Forelimb muscle (tissue), 1 donor: ENCODE measurements around the gene MSRB2. TPM values are rescaled to one million over a fixed set of nuclear protein-coding genes. Genes with fewer than 3 reads are reported as not detected.

Experiments used
- DNase-seq: peaks from one replicate; pipeline ENCODE4 v3.0.0-alpha.2; 2013; ENCODE audit warnings: low read depth
- polyA plus RNA-seq: library from polyadenylated mRNA; unstranded; fragments of 120-200 nt; gene quantifications from one replicate; pipeline ENCODE4 v1.2.1, GENCODE V29; 2013; ENCODE audit not compliant: insufficient read length

The MSRB2 gene
- polyA plus RNA-seq, 1 donor = 58.8 TPM

GRCh38 chr10:23111517-23112286 lies 16.3 kb downstream of the MSRB2 start:
- DNase-seq = no peak

- DNase-seq = no peak
Observed at GRCh38 chr10:23114228-23114850, 19.0 kb downstream of the MSRB2 start.

DNA sequence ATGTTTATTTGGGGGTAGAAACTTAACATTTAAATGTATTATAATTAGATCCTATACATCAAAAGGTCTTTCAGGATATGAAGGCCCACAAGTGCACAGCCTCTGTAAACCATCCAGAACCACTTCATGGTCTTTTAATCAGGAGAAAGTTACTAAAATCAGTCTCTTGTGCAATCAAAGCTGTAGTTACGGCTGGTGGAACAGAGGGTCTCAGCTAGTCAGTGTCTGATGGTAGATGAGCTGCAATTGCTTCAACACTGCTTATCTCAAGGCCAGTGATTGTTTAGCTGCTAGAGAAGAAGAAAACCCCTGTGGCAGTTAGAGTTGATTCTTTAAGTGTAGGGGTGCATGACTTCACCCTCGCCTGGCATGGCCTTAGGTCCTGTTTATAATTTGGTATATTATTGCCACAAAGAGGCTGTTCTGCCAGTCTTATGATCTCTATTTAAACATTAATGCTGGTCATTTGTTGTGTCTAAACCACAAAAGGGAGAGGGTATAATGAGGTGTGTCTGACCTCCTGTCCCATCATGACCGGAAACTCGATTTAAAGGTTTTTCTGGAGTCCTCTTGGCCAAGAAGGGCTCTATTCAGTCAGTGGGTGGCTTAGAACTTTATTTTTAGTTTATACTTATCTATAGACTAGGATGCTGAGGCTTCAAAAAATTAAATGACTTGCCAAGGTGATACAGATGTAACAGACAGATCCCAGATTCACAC lies 21.3 kb downstream of the MSRB2 start:
- DNase-seq = no peak

DNA sequence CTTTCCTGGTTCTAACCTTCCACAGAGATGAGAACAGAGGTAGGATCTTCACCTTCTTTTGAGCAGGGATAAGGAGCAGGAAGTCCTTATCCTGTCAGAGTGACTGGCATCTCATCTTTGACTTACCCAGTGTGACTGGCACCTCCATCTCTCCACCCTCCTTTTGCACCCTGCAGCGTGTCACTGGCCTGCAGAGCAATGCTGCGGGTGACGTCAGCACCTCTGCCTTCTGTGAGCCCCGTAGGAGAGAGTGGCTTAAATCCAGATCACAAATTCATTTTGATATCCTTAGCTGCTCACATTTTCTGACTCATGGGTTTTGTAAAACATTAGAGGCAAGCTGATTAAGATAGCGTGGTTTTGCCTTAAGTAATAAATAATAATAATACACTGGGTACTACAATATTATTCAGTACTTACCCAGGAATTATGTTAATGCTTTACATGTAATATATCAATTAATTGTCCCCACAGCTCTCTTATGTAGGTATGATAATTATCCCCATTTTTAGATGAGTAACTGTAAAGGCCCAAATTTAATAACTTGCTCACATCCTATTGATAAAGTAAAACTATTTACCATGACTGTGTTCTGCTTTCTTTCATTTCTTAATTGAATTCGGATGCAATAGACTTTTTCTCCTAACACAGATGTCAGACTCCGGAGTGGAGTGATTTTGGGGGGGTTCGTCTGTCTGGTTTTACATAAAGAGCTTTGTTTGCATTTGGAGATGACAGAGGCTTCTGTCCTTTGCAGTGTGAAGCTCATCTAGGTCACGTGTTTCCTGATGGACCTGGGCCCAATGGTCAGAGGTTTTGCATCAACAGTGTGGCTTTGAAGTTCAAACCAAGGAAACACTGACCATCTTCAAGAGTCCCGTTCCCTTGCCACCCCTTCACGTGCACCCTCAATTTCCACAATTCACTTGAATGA lies 24.9 kb downstream of the MSRB2 start:
- no peak for DNase-seq

DNA sequence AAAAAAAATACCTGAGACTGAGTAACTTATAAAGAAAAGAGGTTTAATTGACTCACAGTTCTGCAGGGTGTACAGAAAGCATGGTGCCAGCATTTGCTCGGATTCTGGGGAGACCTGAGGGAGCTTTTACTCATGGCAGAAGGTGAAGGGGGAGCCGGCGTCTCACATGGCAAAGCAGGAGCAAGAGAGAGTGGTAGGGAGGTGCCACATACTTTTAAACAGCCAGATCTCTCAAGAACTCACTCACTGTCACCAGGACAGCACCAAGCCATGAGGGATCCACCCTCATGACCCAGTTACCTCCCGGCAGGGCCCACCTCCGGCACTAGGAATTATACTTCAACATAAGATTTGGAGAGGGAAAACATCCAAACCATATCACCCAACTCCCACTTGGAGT lies 25.8 kb downstream of the MSRB2 start:
- no peak for DNase-seq

GRCh38 chr10:23136462-23136861 lies 41.1 kb downstream of the MSRB2 start:
- no peak for DNase-seq

- no peak for DNase-seq
Observed at GRCh38 chr10:23139677-23140076, 44.3 kb downstream of the MSRB2 start.

GRCh38 chr10:23141995-23142394 lies 46.6 kb downstream of the MSRB2 start:
- no peak for DNase-seq

GRCh38 chr10:23146258-23146657 lies 50.9 kb downstream of the MSRB2 start:
- DNase-seq = no peak

DNA sequence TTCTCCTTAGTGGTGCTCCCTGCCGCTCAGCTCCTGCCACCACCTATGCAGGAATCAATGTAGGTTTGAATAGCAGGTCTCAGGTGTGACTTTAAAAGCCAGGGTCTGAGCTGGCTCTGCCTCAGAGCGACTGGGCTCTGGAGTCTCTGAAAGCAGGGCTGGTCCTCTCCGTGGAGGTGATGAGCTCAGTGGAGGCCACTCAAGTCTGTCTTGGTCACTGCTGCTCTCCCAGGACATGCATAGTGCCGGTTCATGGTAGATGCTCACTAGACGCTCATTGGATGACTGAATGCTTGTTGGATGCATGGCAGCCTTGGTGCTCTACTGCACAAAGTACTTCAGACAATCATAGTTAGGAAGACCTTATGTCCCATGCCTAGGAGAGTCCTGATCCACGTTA lies 51.7 kb downstream of the MSRB2 start:
- no peak for DNase-seq

- DNase-seq = no peak
Observed at GRCh38 chr10:23148214-23148613, 52.8 kb downstream of the MSRB2 start.

GRCh38 chr10:23150091-23150490 lies 54.7 kb downstream of the MSRB2 start:
- no peak for DNase-seq

DNA sequence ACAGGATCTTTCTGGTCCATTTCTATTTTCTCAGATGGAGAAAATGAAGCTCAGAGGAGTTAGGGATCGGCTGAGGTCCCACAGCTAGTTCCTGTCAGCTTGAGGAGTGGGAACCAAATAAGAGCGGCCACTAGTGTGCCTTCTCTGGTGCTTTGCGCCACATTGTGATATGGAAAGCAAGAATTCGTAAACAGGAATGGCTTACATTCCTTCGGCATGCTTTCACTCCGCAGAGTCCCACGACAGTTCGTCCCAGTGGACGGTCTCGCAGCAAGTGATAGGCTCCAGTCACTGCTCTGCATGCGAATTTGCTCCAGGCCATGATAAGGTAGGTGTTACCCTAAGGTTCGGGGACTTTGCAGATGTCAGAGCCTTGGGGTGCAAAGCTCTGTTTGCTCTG lies 55.2 kb downstream of the MSRB2 start:
- no peak for DNase-seq

DNA sequence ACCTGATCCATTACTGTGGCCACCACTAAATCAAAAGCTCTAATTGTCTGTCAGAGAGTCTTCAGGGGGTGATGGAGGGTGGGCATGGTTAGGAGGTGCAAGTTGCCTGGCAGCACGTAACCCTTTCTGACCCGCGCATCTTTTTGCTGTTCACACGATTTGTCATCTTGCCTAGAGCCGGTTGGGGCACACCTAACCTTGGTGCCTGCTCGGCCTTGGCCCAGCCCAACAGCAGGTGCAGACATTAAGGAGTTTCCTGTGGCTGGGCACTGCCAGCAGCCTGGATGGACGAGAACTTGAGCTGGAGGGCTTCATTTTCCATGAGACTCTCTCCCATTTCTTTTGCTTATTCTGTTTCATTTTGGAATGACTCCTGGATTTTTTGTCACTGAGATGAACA lies 55.7 kb downstream of the MSRB2 start:
- no peak for DNase-seq

DNA sequence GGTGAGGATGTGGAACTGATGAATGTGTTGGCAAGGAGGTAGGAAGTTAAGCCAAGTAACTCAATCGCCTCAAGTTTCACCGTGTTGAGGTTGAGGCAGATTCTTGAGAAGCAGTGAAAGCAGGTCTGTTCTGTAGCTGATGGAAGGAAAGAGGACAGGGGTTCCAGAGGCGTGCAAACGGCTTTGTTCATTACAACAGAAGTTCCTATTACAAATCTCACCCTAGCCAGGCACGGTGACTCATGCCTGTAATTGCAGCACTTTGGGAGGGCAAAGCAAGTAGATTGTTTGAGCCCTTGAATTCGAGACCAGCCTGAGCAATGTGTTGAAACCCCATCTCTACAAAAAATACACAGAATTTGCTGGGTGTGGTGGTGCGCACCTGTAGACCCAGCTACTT lies 59.8 kb downstream of the MSRB2 start:
- no peak for DNase-seq

DNA sequence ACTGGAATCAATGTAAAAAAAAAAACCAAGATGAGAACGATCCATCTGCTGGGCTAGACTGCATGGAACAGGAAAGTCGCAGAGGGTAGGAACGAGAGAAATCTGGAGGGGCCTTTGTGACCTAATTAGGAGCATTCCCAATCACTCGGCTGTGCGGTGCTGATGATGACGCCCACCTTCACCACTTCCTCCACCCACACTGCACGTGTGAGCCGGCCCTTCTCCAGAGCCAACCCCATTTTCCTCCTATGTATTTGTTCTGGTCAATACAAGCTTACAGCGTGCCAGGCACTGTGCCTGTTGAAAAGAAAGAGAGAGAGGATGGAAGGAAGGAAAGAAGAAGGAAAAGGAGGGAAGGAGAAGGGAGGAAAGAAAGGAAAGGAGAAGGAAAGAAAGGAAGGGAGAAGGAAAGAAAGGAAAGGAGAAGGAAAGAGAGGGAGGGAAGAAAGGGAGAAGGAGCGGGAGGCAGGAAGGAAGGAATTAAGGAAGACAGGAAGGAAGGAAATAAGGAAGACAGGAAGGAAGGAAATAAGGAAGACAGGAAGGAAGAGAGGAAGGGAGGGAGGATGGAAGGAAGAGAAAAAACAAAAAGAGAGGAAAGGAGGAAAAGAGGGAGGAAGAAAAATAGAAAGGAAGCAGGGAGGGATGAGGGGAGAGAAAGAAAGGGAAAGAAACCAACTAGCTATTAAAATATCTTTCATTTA lies 61.2 kb downstream of the MSRB2 start:
- no peak for DNase-seq

DNA sequence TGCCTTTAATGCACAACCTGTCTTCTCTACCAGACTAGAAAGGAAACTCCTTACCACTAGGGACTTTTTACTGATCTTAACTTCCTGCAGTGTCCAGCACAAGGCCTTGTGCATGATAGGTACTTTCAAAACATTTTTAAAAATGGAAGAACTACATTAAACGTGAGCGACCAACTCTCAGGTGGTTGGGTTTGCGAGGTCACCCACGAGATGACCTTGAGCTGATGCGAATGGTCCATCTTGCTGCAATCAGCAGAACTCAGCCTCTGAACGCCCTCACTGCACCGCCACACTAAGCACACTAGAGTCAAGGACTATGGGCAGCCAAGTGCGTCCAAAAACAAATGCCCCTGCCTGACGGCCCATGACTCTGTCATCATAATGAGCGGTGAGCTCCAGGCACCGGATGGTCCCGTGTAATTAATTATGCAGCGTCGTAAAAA lies 61.9 kb downstream of the MSRB2 start:
- no peak for DNase-seq

DNA sequence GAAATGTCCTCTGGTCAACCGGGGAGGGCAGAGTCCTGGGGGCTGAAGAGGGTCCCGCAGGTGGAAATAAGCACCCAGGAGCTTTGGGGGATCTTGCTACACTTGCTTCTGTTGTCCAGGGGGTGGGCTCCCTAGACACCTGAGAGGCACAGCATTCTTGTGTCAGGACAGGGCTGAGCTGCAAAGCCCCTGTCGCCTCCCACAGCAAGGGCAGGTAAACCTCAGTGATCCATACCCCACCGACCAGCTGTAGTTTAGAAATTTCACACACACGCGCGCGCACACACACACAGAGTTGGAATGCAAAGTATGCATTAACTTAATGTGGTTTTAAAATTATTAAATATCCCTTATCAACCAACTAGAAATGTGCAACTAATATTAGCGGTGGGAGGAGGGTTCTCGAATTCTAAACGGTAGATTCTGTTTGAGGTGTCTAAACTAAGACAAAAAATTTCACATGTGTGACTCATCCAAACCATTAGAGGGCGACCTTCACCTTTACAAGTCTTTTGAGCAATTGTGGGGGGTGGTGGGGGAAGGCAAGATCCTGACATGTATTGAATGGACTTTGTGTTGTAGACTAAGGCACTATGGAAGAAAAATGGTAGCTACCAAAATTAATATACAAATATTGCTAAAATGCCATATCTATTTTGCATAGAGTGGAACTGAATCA lies 62.5 kb downstream of the MSRB2 start:
- no peak for DNase-seq

DNA sequence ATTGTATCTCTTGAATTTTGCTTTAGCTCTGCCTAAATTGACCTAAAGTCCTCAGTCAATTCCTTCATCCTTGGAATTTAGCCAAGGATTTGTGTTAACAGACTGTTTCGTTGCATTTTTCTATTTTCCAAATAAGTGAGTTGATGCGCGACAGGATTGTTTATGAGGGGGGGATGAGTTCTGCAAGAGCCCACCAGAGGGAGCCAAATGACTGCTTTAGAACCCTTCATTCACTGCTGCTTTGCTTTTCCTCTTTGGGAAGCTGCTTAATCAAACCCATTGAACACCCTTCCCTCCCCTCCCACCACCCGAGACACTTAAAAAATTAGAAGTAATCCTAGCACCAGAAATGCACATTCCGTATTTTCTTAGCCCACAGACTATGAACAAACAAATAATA lies 63.0 kb downstream of the MSRB2 start:
- peak; percentile 20 for DNase-seq

GRCh38 chr10:23171232-23171876 lies 76.0 kb downstream of the MSRB2 start:
- no peak for DNase-seq
